DOHH2 (cell line): ENCODE data around the gene DGUOK.

Experiments used
- EZH2phosphoT487 ChIP-seq: fragments of 200-600 bp; sonication (generic); IDR thresholded peaks from 2 replicates; pipeline ENCODE4 v1.6.1; 2017; ENCODE audit warnings: borderline replicate concordance, mild to moderate bottlenecking, antibody characterized with exemption, low read length, moderate library complexity, mixed read lengths
- TF ChIP-seq, protein P1 (sequence below): fragments of 200-600 bp; sonication (generic); IDR thresholded peaks from one replicate; pipeline ENCODE4 v1.5.1; 2014; ENCODE audit warnings: antibody characterized with exemption, mild to moderate bottlenecking, low read depth, low read length; ENCODE audit not compliant: poor library complexity, severe bottlenecking

DNA sequence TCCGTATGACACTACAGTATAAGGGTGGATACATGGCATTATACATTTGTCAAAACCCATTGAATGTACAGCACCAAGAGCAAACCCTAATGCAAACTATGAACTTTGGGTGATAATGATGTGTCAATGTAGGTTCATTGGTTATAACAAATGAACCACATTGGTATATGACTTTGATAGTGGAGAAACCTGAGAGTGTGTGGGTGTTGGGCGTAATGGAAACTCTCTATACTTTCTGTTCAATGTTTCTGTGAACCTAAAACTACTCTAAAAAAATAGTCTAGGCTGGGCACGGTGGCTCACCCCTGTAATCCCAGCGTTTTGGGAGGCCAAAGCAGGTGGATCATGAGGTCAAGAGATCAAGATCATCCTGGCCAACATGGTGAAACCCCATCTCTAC is 40.3 kb upstream of the DGUOK start:
- TF ChIP-seq, protein P1, sequence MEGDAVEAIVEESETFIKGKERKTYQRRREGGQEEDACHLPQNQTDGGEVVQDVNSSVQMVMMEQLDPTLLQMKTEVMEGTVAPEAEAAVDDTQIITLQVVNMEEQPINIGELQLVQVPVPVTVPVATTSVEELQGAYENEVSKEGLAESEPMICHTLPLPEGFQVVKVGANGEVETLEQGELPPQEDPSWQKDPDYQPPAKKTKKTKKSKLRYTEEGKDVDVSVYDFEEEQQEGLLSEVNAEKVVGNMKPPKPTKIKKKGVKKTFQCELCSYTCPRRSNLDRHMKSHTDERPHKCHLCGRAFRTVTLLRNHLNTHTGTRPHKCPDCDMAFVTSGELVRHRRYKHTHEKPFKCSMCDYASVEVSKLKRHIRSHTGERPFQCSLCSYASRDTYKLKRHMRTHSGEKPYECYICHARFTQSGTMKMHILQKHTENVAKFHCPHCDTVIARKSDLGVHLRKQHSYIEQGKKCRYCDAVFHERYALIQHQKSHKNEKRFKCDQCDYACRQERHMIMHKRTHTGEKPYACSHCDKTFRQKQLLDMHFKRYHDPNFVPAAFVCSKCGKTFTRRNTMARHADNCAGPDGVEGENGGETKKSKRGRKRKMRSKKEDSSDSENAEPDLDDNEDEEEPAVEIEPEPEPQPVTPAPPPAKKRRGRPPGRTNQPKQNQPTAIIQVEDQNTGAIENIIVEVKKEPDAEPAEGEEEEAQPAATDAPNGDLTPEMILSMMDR, result no peak
- no peak for TF ChIP-seq EZH2phosphoT487
